ENCODE results near the gene TULP4. TPM values are rescaled to one million over a fixed set of nuclear protein-coding genes. Genes with fewer than 3 reads are reported as not detected.

Gene TULP4
- total RNA-seq, 1 experiment from 2014 or later, result 21.5 TPM

- ChIA-PET CTCF (no interaction called here), POLR2A (ENCODE audit: unreplicated experiment) (no interaction called here)
- no TSS peak for BruUV-seq (replicated peaks)
- no peak overlapping the region for H3K9ac ChIP-seq (ENCODE audit: low read length)
- H3K27me3 ChIP-seq (ENCODE audit: low read length), result no peaks in the 10 kb centered on the region
- H3K36me3 ChIP-seq (ENCODE audit: low read depth, low read length), result no peaks in the 10 kb centered on the region
- no peaks in the 10 kb centered on the region for H4K20me1 ChIP-seq (ENCODE audit: low read length)
- ATAC-seq (no peak), DNase-seq (no peak)
- intact Hi-C loops (cut with micrococcal nuclease), result no loop called here
- H3K79me2 ChIP-seq (ENCODE audit: low read length), result no peaks in the 10 kb centered on the region
- TF ChIP-seq EZH2 (IDR thresholded peaks at IDR 0.05; ENCODE audit: low read length, unreplicated experiment) (no peak), EZH2phosphoT487 (IDR thresholded peaks at IDR 0.05; ENCODE audit: borderline replicate concordance, low read length) (no peak), CTCF (conservative IDR thresholded peaks at IDR 0.05; ENCODE audit: low read depth, low read length) (no peak)
- no peak overlapping the region for H3K4me3 ChIP-seq (ENCODE audit: low read length)
- no peak overlapping the region for H3K4me2 ChIP-seq (ENCODE audit: low read length)
- H3K9me3 ChIP-seq (ENCODE audit: low read length), result no peaks in the 10 kb centered on the region
- H3F3A ChIP-seq (ENCODE audit: low read length, unreplicated experiment), result no peaks in the 10 kb centered on the region
- H3K4me1 ChIP-seq (ENCODE audit: insufficient read depth, low read length), result no peaks in the 10 kb centered on the region
- no peak overlapping the region for H3K27ac ChIP-seq (ENCODE audit: low read length)
- H2AFZ ChIP-seq (ENCODE audit: low read length), result no peak overlapping the region
- no peaks in the 10 kb centered on the region for H3K9me2 ChIP-seq (replicated peaks; ENCODE audit: low read length)
Observed at GRCh38 chr6:158545043-158545966, 233.0 kb downstream of the TULP4 start.

- Histone ChIP-seq H2AFZ (ENCODE audit: low read length) (no peak overlapping the region), H3K4me2 (ENCODE audit: low read length) (no peak overlapping the region), H3K4me1 (ENCODE audit: insufficient read depth, low read length) (no peaks in the 10 kb centered on the region), H3K9ac (ENCODE audit: low read length) (no peak overlapping the region), H3K79me2 (ENCODE audit: low read length) (no peaks in the 10 kb centered on the region), H3K27me3 (ENCODE audit: low read length) (no peaks in the 10 kb centered on the region), H3K9me3 (ENCODE audit: low read length) (no peaks in the 10 kb centered on the region), H3K9me2 (replicated peaks; ENCODE audit: low read length) (no peaks in the 10 kb centered on the region), H3K4me3 (ENCODE audit: low read length) (no peak overlapping the region), H4K20me1 (ENCODE audit: low read length) (no peaks in the 10 kb centered on the region), H3F3A (ENCODE audit: low read length, unreplicated experiment) (no peaks in the 10 kb centered on the region), H3K36me3 (ENCODE audit: low read depth, low read length) (no peaks in the 10 kb centered on the region), H3K27ac (ENCODE audit: low read length) (no peak overlapping the region)
- intact Hi-C loops (cut with micrococcal nuclease), result no loop called here
- DNase-seq, result no peak
- no TSS peak for BruUV-seq (replicated peaks)
- ATAC-seq, result no peak
- ChIA-PET CTCF (no interaction called here), POLR2A (ENCODE audit: unreplicated experiment) (no interaction called here)
- TF ChIP-seq EZH2 (IDR thresholded peaks at IDR 0.05; ENCODE audit: low read length, unreplicated experiment) (no peak), EZH2phosphoT487 (IDR thresholded peaks at IDR 0.05; ENCODE audit: borderline replicate concordance, low read length) (no peak), CTCF (conservative IDR thresholded peaks at IDR 0.05; ENCODE audit: low read depth, low read length) (no peak)
Observed at GRCh38 chr6:158548418-158549161, 236.3 kb downstream of the TULP4 start.

Measured in PC-3 (cell line).